GM18508 (cell line): Measurements from ENCODE around the gene PIGT.
"Not testable (repeated sequence)": the region's sequence is repeated elsewhere in the genome, so short reads cannot be mapped to it uniquely, and the experiment has no call there.

Source experiments
- ATAC-seq: cut with Tn5 transposase; IDR thresholded peaks from one replicate; pipeline ENCODE4 v1.9.1; 2021; ENCODE audit warnings: moderate number of reproducible peaks; ENCODE audit not compliant: insufficient read depth, unreplicated experiment

Gene PIGT

DNA sequence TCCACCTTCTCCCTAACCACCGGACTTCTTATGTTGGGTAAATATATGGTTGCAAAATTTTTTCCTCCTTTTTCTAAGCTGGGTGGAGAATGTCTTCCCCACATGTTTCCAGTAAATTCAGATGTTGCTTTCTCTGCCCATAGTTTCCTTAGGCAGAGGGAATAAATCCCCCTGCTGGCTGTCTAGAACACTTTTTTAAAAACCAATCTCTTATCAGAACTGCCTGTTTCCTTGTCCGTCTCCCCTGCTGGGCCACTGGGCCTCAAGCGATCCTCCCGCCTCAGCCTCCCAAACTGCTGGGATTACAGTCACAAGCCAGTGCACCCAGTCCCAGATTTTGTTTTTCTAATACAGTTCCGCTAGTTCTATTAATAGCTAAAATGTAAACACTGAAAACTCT lies 43.7 kb downstream of the PIGT start:
- no peak for ATAC-seq

DNA sequence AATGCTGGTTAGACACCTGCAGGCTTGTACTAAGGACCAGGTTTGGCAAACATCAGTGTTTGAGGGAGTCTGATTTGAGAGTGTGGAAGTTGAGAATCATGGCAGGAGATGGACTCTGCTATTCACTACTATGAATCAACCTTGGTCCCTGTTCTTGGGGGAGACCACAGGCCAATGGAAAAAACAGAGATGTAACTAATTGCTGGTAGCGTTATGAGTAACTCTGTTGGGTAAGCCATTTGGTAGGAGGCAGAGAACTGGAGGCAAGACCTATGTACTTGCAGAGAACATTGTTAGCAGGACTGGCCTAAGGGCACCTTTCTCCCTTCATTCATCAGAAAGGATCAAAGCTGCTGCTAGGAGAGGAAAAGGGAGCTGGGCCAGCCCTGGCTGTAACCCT lies 45.3 kb downstream of the PIGT start:
- ATAC-seq: no peak

- no peak for ATAC-seq
These were observed 47.0 kb downstream of the PIGT start for GRCh38 chr20:45462711-45463509.

DNA sequence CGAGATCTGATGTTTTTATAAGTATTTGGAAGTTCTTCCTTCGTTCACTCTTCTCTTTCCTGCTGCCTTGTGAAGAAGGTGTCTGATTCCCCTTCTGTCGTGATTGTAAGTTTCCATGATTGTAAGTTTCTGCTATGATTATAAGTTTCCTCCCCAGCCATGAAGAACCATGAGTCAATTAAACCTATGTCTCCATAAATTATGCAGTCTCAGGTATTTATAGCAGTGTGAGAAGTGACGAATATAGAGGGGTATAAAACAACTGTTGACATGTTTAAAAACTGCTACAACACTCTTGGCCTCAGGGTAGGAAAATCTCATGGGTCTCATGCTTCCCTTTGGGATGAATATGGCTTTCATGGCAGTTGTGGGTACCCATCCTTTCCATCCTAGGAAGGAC lies 47.8 kb downstream of the PIGT start:
- ATAC-seq: no peak

DNA sequence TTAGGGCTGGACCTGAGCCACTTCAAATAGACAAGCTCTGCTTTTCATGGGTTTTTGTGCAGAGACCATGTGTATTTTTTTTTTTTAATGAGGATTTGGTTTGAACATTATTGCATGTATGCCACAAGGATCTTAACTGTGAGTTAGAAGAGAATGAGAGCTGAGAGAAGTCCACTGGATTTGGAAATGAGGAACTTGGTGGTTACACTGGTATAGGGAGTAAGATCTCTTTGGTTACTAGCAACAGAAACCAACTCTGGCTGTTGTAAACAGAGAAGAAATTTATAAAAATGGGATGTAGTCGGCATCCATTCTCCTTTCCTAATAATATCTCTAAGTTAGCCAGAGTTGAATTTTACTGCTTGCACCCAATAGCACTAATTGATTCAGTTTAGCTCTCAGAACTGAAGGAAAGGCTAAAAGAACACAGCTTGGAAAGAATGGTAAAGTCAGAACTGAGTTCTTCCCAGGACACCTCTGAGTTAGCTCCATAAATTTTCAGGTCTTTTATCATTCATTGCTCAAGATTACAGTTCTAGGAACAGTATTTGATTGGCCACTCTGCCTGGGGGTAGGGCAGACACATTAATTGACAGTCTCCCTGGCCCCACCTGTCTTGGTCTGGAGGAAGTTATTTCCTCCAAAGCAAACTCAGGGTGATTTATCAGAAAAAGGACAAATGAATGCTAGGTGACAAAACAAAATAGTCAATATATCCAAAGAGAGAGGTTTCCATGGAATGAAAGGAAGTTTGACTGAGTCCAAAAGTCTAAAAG lies 49.7 kb downstream of the PIGT start:
- no peak for ATAC-seq

DNA sequence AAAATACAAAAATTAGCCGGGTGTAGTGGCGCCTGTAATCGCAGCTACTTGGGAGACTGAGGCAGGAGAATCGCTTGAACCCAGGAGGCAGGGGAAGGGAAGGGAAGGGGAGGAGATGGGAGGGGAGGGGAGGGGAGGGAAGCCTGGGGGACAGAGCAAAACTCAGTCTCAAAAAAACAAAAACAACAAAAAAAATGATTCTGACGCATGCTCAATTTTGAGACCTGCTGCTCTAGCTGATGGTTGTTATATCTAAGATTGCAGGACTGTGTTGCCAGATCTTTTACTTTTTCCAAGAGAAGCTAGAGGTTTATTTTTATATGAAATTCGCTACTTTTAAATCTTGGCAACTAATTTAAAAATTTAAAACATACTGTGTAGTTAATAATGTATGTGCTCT lies 51.2 kb downstream of the PIGT start:
- ATAC-seq: no peak

- ATAC-seq: no peak
These were observed 51.9 kb downstream of the PIGT start for GRCh38 chr20:45467861-45468260.

DNA sequence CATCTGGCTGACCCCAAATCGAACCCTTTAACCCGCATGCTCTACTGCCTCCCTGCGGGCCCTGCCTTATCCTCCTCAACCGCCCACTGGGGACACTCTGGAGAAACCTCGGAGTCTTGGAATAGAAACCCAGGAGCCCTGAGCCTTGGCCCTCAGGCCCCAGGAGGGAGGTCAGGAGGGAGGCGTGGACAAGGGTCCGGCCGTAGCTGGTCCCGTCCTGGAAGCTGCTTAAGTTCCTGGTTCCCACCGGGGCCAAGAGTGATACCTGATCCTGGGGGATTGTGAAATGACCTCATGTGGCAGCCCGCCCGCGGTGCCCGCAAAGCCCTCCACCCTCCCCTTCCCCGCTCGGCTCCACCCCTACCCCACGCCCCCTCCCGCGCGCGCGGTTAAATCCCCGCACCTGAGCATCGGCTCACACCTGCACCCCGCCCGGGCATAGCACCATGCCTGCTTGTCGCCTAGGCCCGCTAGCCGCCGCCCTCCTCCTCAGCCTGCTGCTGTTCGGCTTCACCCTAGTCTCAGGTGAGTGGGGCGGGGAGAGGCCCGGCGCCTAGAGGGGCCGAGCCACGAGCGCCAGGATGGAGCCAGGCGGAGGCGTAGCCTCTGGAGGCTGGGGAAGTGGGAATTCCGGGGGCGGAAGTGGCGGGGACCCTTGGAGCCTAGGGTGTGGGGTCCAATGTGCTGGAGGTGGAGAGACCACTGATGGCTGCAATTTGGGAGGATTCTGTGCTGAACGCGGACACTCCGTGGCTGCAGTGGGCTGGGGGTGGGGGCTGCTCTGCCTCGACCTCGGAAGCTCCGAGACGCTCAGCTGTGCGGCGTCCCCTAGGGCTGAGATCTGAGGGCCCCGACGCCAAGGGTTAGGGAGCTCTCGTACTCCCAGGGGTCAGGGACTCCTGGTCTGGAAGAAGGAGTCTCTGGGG lies 53.7 kb downstream of the PIGT start, which contains the start of gene WFDC2:
WFDC2 (plus strand) TSS at position 418 of the 926 bp plus-strand sequence; CDS start at position 447, 29 bp downstream.
- ATAC-seq: no peak

- no peak for ATAC-seq
These were observed 54.5 kb downstream of the PIGT start for GRCh38 chr20:45470262-45470931.

DNA sequence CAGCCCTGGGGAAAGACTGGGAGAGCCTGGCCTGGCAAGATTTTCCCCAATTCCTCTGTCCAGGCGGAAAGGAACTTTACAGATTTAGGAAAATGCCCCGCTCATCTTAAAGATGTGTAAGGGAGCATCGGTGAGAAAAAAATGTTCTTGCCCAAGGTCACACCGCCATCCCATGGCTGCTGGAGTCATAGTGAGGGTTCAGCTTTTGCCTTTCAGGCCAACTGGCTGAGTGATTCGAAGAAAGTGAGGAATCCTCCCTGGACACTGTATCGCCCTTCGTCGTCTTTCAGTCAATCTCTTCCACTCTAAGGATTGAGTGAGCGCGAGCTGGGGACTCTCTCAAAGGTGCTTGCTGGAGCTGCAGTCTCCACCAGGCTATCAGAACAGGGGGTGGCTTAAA lies 55.0 kb downstream of the PIGT start:
- no peak for ATAC-seq

DNA sequence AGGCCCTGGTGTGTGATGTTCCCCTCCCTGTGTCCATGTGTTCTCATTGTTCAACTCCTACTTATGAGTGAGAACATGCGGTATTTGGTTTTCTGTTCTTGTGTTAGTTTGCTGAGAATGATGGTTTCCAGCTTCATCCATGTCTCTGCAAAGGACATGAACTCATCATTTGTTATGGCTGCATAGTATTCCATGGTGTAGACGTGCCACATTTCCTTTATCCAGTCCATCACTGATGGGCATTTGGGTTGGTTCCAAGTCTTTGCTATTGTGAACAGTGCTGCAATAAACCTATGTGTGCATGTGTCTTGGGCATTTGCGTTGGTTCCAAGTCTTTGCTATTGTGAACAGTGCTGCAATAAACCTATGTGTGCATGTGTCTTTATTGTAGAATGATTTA lies 56.3 kb downstream of the PIGT start:
- ATAC-seq: not testable (repeated sequence)
